HepG2 (cell line): ENCODE measurements around the gene NTM. TPM values are rescaled to one million over a fixed set of nuclear protein-coding genes. Genes with fewer than 3 reads are reported as not detected.

Source experiments
- ATAC-seq: fragments of 200-7000 bp; cut with Tn5 transposase; 3 replicates; pipeline ENCODE4 v1.9.1; 2020; ENCODE audit warnings: mild to moderate bottlenecking, moderate library complexity
- BruUV-seq: library from RNA; stranded (reverse); fragments of 400-500 nt; replicated peaks from 2 replicates; lab custom pipeline; 2021; lab: Mats Ljungman, UMichigan
- CTCF ChIA-PET: fragments of 300-600 bp; formaldehyde crosslinking; extraction: SDS; loops from one replicate; lab custom pipeline; 2021; ENCODE audit warnings: low total read pairs, inconsistent platforms, low intra/inter-chr PET ratio; lab: Yijun Ruan, JAX
- POLR2A ChIA-PET: fragments of 350-600 bp; sonication (Branson Sonifier 250); formaldehyde crosslinking; loops from one replicate; lab custom pipeline; 2020; ENCODE audit warnings: antibody characterized with exemption, inconsistent platforms; lab: Yijun Ruan, JAX
- DNase-seq: peaks from one replicate; pipeline ENCODE4 v3.0.0-alpha.2; 2015; ENCODE audit warnings: low spot score
- FAIRE-seq: peaks from 3 replicates; lab custom pipeline; 2011; peaks lifted over from hg19 to GRCh38; lab: Jason Lieb, UNC
- H2AFZ ChIP-seq: one replicate; pipeline ENCODE4 v1.6.1; 2011; ENCODE audit warnings: low read length, inconsistent platforms
- H3K27ac ChIP-seq: fragments of 300-600 bp; 3 replicates; pipeline ENCODE4 v1.8.0; 2011; ENCODE audit warnings: mixed run types, mild to moderate bottlenecking, mixed read lengths, low read length, inconsistent platforms; ENCODE audit not compliant: insufficient read depth; ENCODE audit errors: extremely low read length
- H3K27me3 ChIP-seq, 2 experiments: fragments of 200-600 bp in 1 of 2; 2 replicates in 1 of 2; 3 replicates in 1 of 2; pipeline versions ENCODE4 v1.6.0 to v1.8.0; 2011; ENCODE audit warnings: low read length in 2 of 2, mild to moderate bottlenecking in 2 of 2, moderate library complexity in 2 of 2, inconsistent platforms in 1 of 2; ENCODE audit not compliant: insufficient read depth in 2 of 2, control insufficient read depth in 1 of 2
- H3K36me3 ChIP-seq, 2 experiments: fragments of 200-600 bp in 1 of 2; replicated peaks in 1 of 2; 2 replicates in 1 of 2; 3 replicates in 1 of 2; pipeline versions ENCODE4 v1.5.1 to v1.8.0; 2011; ENCODE audit warnings: low read length in 2 of 2, inconsistent platforms in 1 of 2; ENCODE audit not compliant: insufficient read depth in 2 of 2, control insufficient read depth in 1 of 2
- H3K4me1 ChIP-seq: 2 replicates; pipeline ENCODE4 v1.5.1; 2012; ENCODE audit warnings: low read length, inconsistent platforms; ENCODE audit not compliant: insufficient read depth
- H3K4me2 ChIP-seq: 2 replicates; pipeline ENCODE4 v1.6.0; 2011; ENCODE audit warnings: low read depth, low read length, inconsistent platforms
- H3K4me3 ChIP-seq, 3 experiments: fragments of 200-600 bp in 1 of 3; sonication (generic), shearing (Covaris generic) in 1 of 3; replicated peaks in 1 of 3; 2 replicates each; pipeline ENCODE4 v1.5.1; 2011 to 2016; ENCODE audit warnings: low read length in 3 of 3, inconsistent platforms in 2 of 3, low read depth in 2 of 3, mild to moderate bottlenecking in 2 of 3, control low read depth in 1 of 3, mixed read lengths in 1 of 3; ENCODE audit not compliant: insufficient read depth in 1 of 3
- H3K79me2 ChIP-seq: one replicate; pipeline ENCODE4 v1.6.1; 2011; ENCODE audit warnings: low read length, inconsistent platforms; ENCODE audit not compliant: insufficient read depth
- H3K9ac ChIP-seq: 2 replicates; pipeline ENCODE4 v1.6.0; 2011; ENCODE audit warnings: mild to moderate bottlenecking, low read depth, low read length, inconsistent platforms; ENCODE audit not compliant: insufficient read depth
- H3K9me3 ChIP-seq: 2 replicates; pipeline ENCODE4 v1.5.1; 2012; ENCODE audit warnings: mild to moderate bottlenecking, low read length
- H4K20me1 ChIP-seq: 2 replicates; pipeline ENCODE4 v1.6.0; 2011; ENCODE audit warnings: inconsistent platforms, mild to moderate bottlenecking, low read length, moderate library complexity; ENCODE audit not compliant: insufficient read depth
- ADNP ChIP-seq: sonication (generic); formaldehyde crosslinking; IDR thresholded peaks from 2 replicates; pipeline ENCODE4 v1.4.0; 2020; ENCODE audit warnings: missing genetic modification reagents
- BHLHE40 ChIP-seq: IDR thresholded peaks from 2 replicates; pipeline ENCODE4 v1.6.1; 2011; ENCODE audit warnings: low read length, improper control_type of control experiment
- CAMTA2 ChIP-seq: sonication (generic); formaldehyde crosslinking; IDR thresholded peaks from 2 replicates; pipeline ENCODE4 v1.4.0; 2020; ENCODE audit warnings: mild to moderate bottlenecking, missing genetic modification reagents, borderline replicate concordance
- DNMT1 ChIP-seq: sonication (generic); formaldehyde crosslinking; IDR thresholded peaks from 2 replicates; pipeline ENCODE4 v1.5.1; 2020; ENCODE audit warnings: mild to moderate bottlenecking, missing genetic modification reagents
- GFI1 ChIP-seq: sonication (generic); formaldehyde crosslinking; IDR thresholded peaks from 2 replicates; pipeline ENCODE4 v1.5.0; 2020; ENCODE audit warnings: missing genetic modification reagents, mild to moderate bottlenecking, borderline replicate concordance
- HOXD1 ChIP-seq: sonication (generic); formaldehyde crosslinking; IDR thresholded peaks from 2 replicates; pipeline ENCODE4 v1.5.0; 2020; ENCODE audit warnings: missing genetic modification reagents
- ISL2 ChIP-seq: sonication (generic); formaldehyde crosslinking; IDR thresholded peaks from 2 replicates; pipeline ENCODE4 v1.5.0; 2020; ENCODE audit warnings: missing genetic modification reagents
- KLF11 ChIP-seq: IDR thresholded peaks from 2 replicates; pipeline ENCODE4 v1.6.1; 2016; ENCODE audit warnings: missing compliant biosample characterization
- KLF15 ChIP-seq: sonication (generic); formaldehyde crosslinking; IDR thresholded peaks from 2 replicates; pipeline ENCODE4 v1.8.1; 2023; ENCODE audit warnings: borderline replicate concordance, mild to moderate bottlenecking, inconsistent platforms, missing genetic modification reagents, mixed read lengths
- RFX1 ChIP-seq: fragments of 450-650 bp; IDR thresholded peaks from 2 replicates; pipeline ENCODE4 v1.6.1; 2017
- SMARCE1 ChIP-seq: fragments of 450-650 bp; IDR thresholded peaks from 2 replicates; pipeline ENCODE4 v1.6.1; 2017; ENCODE audit warnings: borderline replicate concordance
- TEAD3 ChIP-seq: optimal IDR thresholded peaks from 2 replicates; pipeline ENCODE3; 2016; ENCODE audit warnings: borderline replicate concordance
- THAP7 ChIP-seq: sonication (generic); formaldehyde crosslinking; IDR thresholded peaks from 2 replicates; pipeline ENCODE4 v1.8.1; 2023; ENCODE audit warnings: mild to moderate bottlenecking, missing genetic modification reagents
- ZNF136 ChIP-seq: sonication (generic); formaldehyde crosslinking; IDR thresholded peaks from 2 replicates; pipeline ENCODE4 v1.8.1; 2022; ENCODE audit warnings: low read depth, mild to moderate bottlenecking, moderate library complexity, missing genetic modification reagents
- ZNF337 ChIP-seq: sonication (generic); formaldehyde crosslinking; IDR thresholded peaks from 2 replicates; pipeline ENCODE4 v1.5.1; 2020; ENCODE audit warnings: missing genetic modification reagents, low read depth, mild to moderate bottlenecking, borderline replicate concordance
- ZNF614 ChIP-seq: IDR thresholded peaks from 2 replicates; pipeline ENCODE4 v1.6.1; 2018; ENCODE audit warnings: missing biosample characterization, missing genetic modification reagents, inconsistent platforms, borderline replicate concordance
- WGBS: methylation state at CpG from one replicate; pipeline ENCODE4 v1.1.6; 2017; ENCODE audit warnings: low lambda C conversion rate; 5-methylcytosine and 5-hydroxymethylcytosine counted together
- in situ Hi-C: cut with HindIII; loops from 2 replicates; pipeline ENCODE4 v1.10.0; 2017; ENCODE audit warnings: low pct_unique_long_range_greater_than_20kb; ENCODE audit not compliant: extremely low pct_ligation_motif_present
- intact Hi-C: fragments of 100-400 bp; cut with micrococcal nuclease; formaldehyde crosslinking; loops from one replicate; pipeline ENCODE4 v1.10.0; 2022; ENCODE audit not compliant: unreplicated experiment
- polyA plus RNA-seq, 8 experiments: library from polyadenylated mRNA; depleted of rRNA in 3 of 8; stranded (reverse) in 7 of 8; unstranded in 1 of 8; fragments of >200 nt; fragmentation: Illumina TruSeq in 4 of 8; extraction: Trizol in 4 of 8; gene quantifications; 2 replicates each; pipeline versions ENCODE4 v1.2.1 to v1.2.3, GENCODE V29; 2011 to 2016; ENCODE audit warnings: low read depth in 4 of 8, missing spikeins in 1 of 8, mixed read lengths in 1 of 8; ENCODE audit not compliant: insufficient read depth in 1 of 8
- total RNA-seq, 5 experiments: library from RNA; depleted of rRNA; stranded (reverse); fragments of >200 nt; fragmentation: Illumina TruSeq; extraction: Trizol; gene quantifications; 2 replicates each; pipeline ENCODE4 v1.2.3, GENCODE V29; 2016; ENCODE audit warnings: low read depth in 1 of 5
- TF ChIP-seq, protein P1 (sequence below): sonication (generic); formaldehyde crosslinking; IDR thresholded peaks from 2 replicates; pipeline ENCODE4 v1.8.1; 2023; ENCODE audit warnings: missing genetic modification reagents, inconsistent platforms, borderline replicate concordance

NTM gene
- total and polyA plus RNA-seq, 2 of the 13 experiments (the other 11 are each of a cell fraction or from before 2014, with no cell fraction given) = not detected

DNA sequence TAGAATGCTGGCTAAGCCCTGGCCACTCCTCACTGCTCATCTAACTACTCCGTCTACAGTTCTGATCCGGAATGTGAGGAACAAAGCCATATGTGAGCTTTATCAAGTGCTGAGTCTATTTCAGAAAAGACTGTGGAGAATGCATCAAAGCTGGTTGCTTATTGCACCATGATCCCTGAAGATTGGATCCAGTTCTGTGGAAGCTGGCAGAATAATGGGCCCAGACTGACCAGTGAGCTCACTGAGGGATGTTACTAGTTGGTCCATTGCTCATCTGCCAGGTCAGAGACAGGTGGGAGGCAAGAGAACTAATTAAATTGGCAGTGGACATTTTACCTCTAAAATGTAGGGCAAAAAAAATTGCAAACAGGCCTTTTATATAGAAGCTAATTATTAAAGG is 681.3 kb downstream of the NTM start (continued):
- no peak for TF ChIP-seq GFI1 (CRISPR knock-in tag)
- no peak for TF ChIP-seq ZNF337 (CRISPR knock-in tag)
- no peak for TF ChIP-seq CAMTA2 (CRISPR knock-in tag)
- no peak for TF ChIP-seq BHLHE40

DNA sequence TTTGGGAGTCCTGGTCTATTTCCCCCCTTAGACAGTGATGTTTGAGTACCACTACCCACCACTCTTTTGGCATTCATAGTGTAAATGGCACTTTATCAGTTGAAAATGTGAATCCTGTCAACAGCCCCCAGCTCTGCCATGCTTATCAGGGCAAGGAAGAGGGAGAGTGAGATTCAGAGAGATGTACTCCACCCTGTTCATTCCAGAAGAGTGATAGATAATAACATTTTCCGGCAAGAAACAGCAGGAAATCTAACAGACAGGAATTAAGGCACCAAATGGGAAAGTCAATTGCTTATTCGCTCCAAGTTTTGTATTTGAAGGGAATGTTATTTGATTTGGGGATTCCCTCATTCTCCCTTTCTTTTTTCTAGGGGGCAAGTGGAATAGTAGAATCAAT is 681.9 kb downstream of the NTM start:
- no peak overlapping the region for H3K4me2 ChIP-seq
- ChIA-PET POLR2A (no interaction called here), CTCF (no interaction called here)
- H3K79me2 ChIP-seq = no peaks in the 10 kb centered on the region
- intact Hi-C loops (no loop called here), in situ Hi-C loops (no loop called here)
- BruUV-seq = no TSS peak
- H3K27me3 ChIP-seq = no peaks in the 10 kb centered on the region
- no peak overlapping the region for H3K4me3 ChIP-seq
- no peaks in the 10 kb centered on the region for H3K36me3 ChIP-seq
- no peak overlapping the region for H2AFZ ChIP-seq
- 0% methylated on average over 2 of the region's 2 CpGs for WGBS
- FAIRE-seq (no peak), ATAC-seq (no peak), DNase-seq (no peak)
- no peaks in the 10 kb centered on the region for H4K20me1 ChIP-seq
- TF ChIP-seq ZNF136 (CRISPR knock-in tag) (no peak), ADNP (CRISPR knock-in tag) (no peak)
- H3K27ac ChIP-seq = no peak overlapping the region
- no peak overlapping the region for H3K9ac ChIP-seq
- no peaks in the 10 kb centered on the region for H3K4me1 ChIP-seq
- no peaks in the 10 kb centered on the region for H3K9me3 ChIP-seq

- Histone ChIP-seq H3K9ac (no peak overlapping the region), H2AFZ (no peak overlapping the region), H3K79me2 (no peaks in the 10 kb centered on the region), H3K4me3 (no peak overlapping the region), H3K4me2 (no peak overlapping the region), H3K27ac (no peak overlapping the region), H3K27me3 (no peaks in the 10 kb centered on the region), H3K36me3 (no peaks in the 10 kb centered on the region), H4K20me1 (no peaks in the 10 kb centered on the region), H3K9me3 (no peaks in the 10 kb centered on the region), H3K4me1 (no peaks in the 10 kb centered on the region)
- intact Hi-C loops (no loop called here), in situ Hi-C loops (no loop called here)
- no peak for DNase-seq
- POLR2A ChIA-PET = no interaction called here
- no peak for ATAC-seq
- 19% methylated on average over 3 of the region's 3 CpGs for WGBS
- CTCF ChIA-PET = no interaction called here
- no peak for FAIRE-seq
- BruUV-seq = no TSS peak
- TF ChIP-seq KLF15 (no peak), RFX1 (no peak), TEAD3 (CRISPR knock-in tag) (no peak), SMARCE1 (no peak), THAP7 (CRISPR knock-in tag) (no peak), HOXD1 (CRISPR knock-in tag) (no peak), ISL2 (CRISPR knock-in tag) (no peak), DNMT1 (no peak), KLF11 (CRISPR knock-in tag) (no peak), ZNF614 (CRISPR knock-in tag) (no peak)
- TF ChIP-seq, protein P1, sequence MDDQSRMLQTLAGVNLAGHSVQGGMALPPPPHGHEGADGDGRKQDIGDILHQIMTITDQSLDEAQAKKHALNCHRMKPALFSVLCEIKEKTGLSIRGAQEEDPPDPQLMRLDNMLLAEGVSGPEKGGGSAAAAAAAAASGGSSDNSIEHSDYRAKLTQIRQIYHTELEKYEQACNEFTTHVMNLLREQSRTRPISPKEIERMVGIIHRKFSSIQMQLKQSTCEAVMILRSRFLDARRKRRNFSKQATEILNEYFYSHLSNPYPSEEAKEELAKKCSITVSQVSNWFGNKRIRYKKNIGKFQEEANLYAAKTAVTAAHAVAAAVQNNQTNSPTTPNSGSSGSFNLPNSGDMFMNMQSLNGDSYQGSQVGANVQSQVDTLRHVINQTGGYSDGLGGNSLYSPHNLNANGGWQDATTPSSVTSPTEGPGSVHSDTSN = no peak
These were observed 682.5 kb downstream of the NTM start for GRCh38 chr11:132052904-132053303.
